Measurements from ENCODE around the gene LRRFIP1. TPM values are rescaled to one million over a fixed set of nuclear protein-coding genes. Genes with fewer than 3 reads are reported as not detected.
"Not testable (repeated sequence)": the region's sequence is repeated elsewhere in the genome, so short reads cannot be mapped to it uniquely, and the experiment has no call there.

Gene LRRFIP1
- polyA plus RNA-seq, 2 of the 4 experiments (the other 2 are of a cell fraction), result 75.6 to 93.0 TPM

- no peak for TF ChIP-seq CHD2 (IDR thresholded peaks at IDR 0.05; ENCODE audit: low read length, partially characterized antibody)
- no peak for TF ChIP-seq POLR2AphosphoS2 (conservative IDR thresholded peaks at IDR 0.05; ENCODE audit: low read length)
- TF ChIP-seq CBX2 (IDR thresholded peaks at IDR 0.05; ENCODE audit: borderline replicate concordance, low read depth), result no peak
- no peak for TF ChIP-seq HMGXB4 (CRISPR knock-in tag; IDR thresholded peaks at IDR 0.05; ENCODE audit: borderline replicate concordance)
- TF ChIP-seq MYC (IDR thresholded peaks at IDR 0.05; ENCODE audit: borderline replicate concordance, low read length), result no peak
- no peak for TF ChIP-seq CHD4 (IDR thresholded peaks at IDR 0.05; ENCODE audit: borderline replicate concordance)
- TF ChIP-seq POLR2A (IDR thresholded peaks at IDR 0.05; ENCODE audit: low read length), result no peak
- no peak for TF ChIP-seq SREBF2 (IDR thresholded peaks at IDR 0.05)
- TF ChIP-seq PBX3 (IDR thresholded peaks at IDR 0.05), result no peak
- TF ChIP-seq NPAS2 (CRISPR knock-in tag; IDR thresholded peaks at IDR 0.05; ENCODE audit: borderline replicate concordance), result no peak
- no peak for TF ChIP-seq HOXA7 (CRISPR knock-in tag; IDR thresholded peaks at IDR 0.05)
- TF ChIP-seq NR3C1 (IDR thresholded peaks at IDR 0.05), result no peak
- no peak for TF ChIP-seq HOXB5 (CRISPR knock-in tag; IDR thresholded peaks at IDR 0.05)
- no peak for TF ChIP-seq JUN (IDR thresholded peaks at IDR 0.05)
- no peak for TF ChIP-seq E2F6 (IDR thresholded peaks at IDR 0.05; ENCODE audit: borderline replicate concordance, low read depth)
- TF ChIP-seq ESRRA (IDR thresholded peaks at IDR 0.05; ENCODE audit: borderline replicate concordance, low read length), result no peak
- Histone ChIP-seq H3K4me2 (no peak overlapping the region), H3K4me1 (no peaks in the 10 kb centered on the region), H3K27ac (no peak overlapping the region), H3K4me3 (no peak overlapping the region), H3K9me3 (no peaks in the 10 kb centered on the region)
- ATAC-seq (no peak), DNase-seq (ENCODE audit: low read depth in 1 of 2, low spot score in 1 of 2) (no peak), FAIRE-seq (no peak)
- POLR2A ChIA-PET, result no interaction called here
- 95% methylated on average over 10 of the region's 10 CpGs for WGBS (ENCODE audit: missing lambda C conversion rate)
- CTCF ChIA-PET, result interaction anchor here (0.9 kb wide), 1 partner anchor 11 kb away, joined by 3 read pairs; no protein-coding TSS in a partner anchor
Measured at GRCh38 chr2:237763812-237764211, 136.4 kb downstream of the LRRFIP1 start.

- FAIRE-seq; H3K9me3 ChIP-seq; H3K27ac ChIP-seq; H3K4me1 ChIP-seq; H3K4me3 ChIP-seq; CTCF ChIA-PET; ATAC-seq; H3K4me2 ChIP-seq; DNase-seq (ENCODE audit: low read depth in 1 of 2, low spot score in 1 of 2): not testable (repeated sequence)
- WGBS (ENCODE audit: missing lambda C conversion rate), result 97% methylated on average over 6 of the region's 6 CpGs
- POLR2A ChIA-PET, result interaction anchor here (0.7 kb wide), 1 partner anchor 96 kb away, joined by 6 read pairs; no protein-coding TSS in a partner anchor
Measured at GRCh38 chr2:237765122-237765521, 137.7 kb downstream of the LRRFIP1 start.

- Histone ChIP-seq H3K9me3 (no peaks in the 10 kb centered on the region), H3K27ac (no peak overlapping the region), H3K4me1 (peaks cover 9% of the 10 kb centered on the region; the same call in 1 of the 3 replicates), H3K4me3 (no peak overlapping the region), H3K4me2 (no peak overlapping the region)
- 97% methylated on average over 8 of the region's 8 CpGs for WGBS (ENCODE audit: missing lambda C conversion rate)
- CTCF ChIA-PET, result interaction anchor here (1.5 kb wide), 1 partner anchor 92 kb away, joined by 5 read pairs; no protein-coding TSS in a partner anchor
- POLR2A ChIA-PET, result no interaction called here
- no peak for DNase-seq (ENCODE audit: low read depth in 1 of 2, low spot score in 1 of 2)
- no peak for FAIRE-seq
- no peak for ATAC-seq
- no peak for TF ChIP-seq ELK1 (IDR thresholded peaks at IDR 0.05; ENCODE audit: low read depth, low read length)
- TF ChIP-seq CEBPB (IDR thresholded peaks at IDR 0.05), result no peak
- TF ChIP-seq HOXB13 (CRISPR knock-in tag; IDR thresholded peaks at IDR 0.05; ENCODE audit: low read depth), result no peak
- TF ChIP-seq BHLHE40 (IDR thresholded peaks at IDR 0.05; ENCODE audit: low read depth, low read length), result no peak
- no peak for TF ChIP-seq EHMT2 (IDR thresholded peaks at IDR 0.05; ENCODE audit: low read depth)
- no peak for TF ChIP-seq FOSL2 (IDR thresholded peaks at IDR 0.05)
- no peak for TF ChIP-seq FOSL2 (CRISPR knock-in tag; IDR thresholded peaks at IDR 0.05)
- TF ChIP-seq TP53 (CRISPR knock-in tag; IDR thresholded peaks at IDR 0.05), result no peak
- no peak for TF ChIP-seq HEYL (CRISPR knock-in tag; IDR thresholded peaks at IDR 0.05)
- no peak for TF ChIP-seq ZSCAN20 (CRISPR knock-in tag; IDR thresholded peaks at IDR 0.05)
- no peak for TF ChIP-seq HES2 (IDR thresholded peaks at IDR 0.05)
- no peak for TF ChIP-seq EHF (CRISPR knock-in tag; IDR thresholded peaks at IDR 0.05)
- no peak for TF ChIP-seq BCL3 (IDR thresholded peaks at IDR 0.05)
- TF ChIP-seq E2F6 (IDR thresholded peaks at IDR 0.05; ENCODE audit: borderline replicate concordance, low read depth), result no peak
Measured at GRCh38 chr2:237765875-237766274, 138.5 kb downstream of the LRRFIP1 start.

Measured in A549 (cell line).